Measurements from ENCODE around the gene XPO5. TPM values are rescaled to one million over a fixed set of nuclear protein-coding genes. Genes with fewer than 3 reads are reported as not detected.

The XPO5 gene
- total RNA-seq, 1 donor from 2014 or later, result 13.1 TPM

- ATAC-seq (no peak), DNase-seq (no peak)
- intact Hi-C loops (cut with micrococcal nuclease), result no loop called here
Observed at GRCh38 chr6:43522547-43523261, 53.1 kb downstream of the XPO5 start.

GRCh38 chr6:43521836-43522235 is 54.0 kb downstream of the XPO5 start:
- ATAC-seq, result peak; percentile 60
- intact Hi-C loops (cut with micrococcal nuclease), result no loop called here
- no peak for DNase-seq

- no peak for ATAC-seq
- no peak for DNase-seq
- intact Hi-C loops (cut with micrococcal nuclease), result no loop called here
Observed at GRCh38 chr6:43520097-43520496, 55.7 kb downstream of the XPO5 start.

GRCh38 chr6:43517505-43518357 is 58.1 kb downstream of the XPO5 start:
- DNase-seq (no peak), ATAC-seq (no peak)
- intact Hi-C loops (cut with micrococcal nuclease), result no loop called here

GRCh38 chr6:43516697-43517504 is 58.9 kb downstream of the XPO5 start, which contains the start of the genes POLR1C and YIPF3:
TSS of gene POLR1C (plus strand) at chr6:43517089. CDS start at chr6:43517110, 21 bp downstream.
TSS of gene YIPF3 (minus strand) at chr6:43516926. CDS start at chr6:43516807, 119 bp downstream.
- DNase-seq (peak; percentile 97), ATAC-seq (peak; percentile 93)
- intact Hi-C loops (cut with micrococcal nuclease), result no loop called here

- intact Hi-C loops (cut with micrococcal nuclease), result no loop called here
- no peak for ATAC-seq
- DNase-seq, result no peak
Observed at GRCh38 chr6:43516367-43516696, 59.5 kb downstream of the XPO5 start.

GRCh38 chr6:43515808-43516207 is 60.0 kb downstream of the XPO5 start:
- ATAC-seq, result no peak
- intact Hi-C loops (cut with micrococcal nuclease), result no loop called here
- DNase-seq, result no peak

- peak; percentile 76 for DNase-seq
- intact Hi-C loops (cut with micrococcal nuclease), result no loop called here
- ATAC-seq, result peak; percentile 51
Observed at GRCh38 chr6:43511824-43512415, 63.9 kb downstream of the XPO5 start.

GRCh38 chr6:43510827-43511163 is 65.0 kb downstream of the XPO5 start:
- intact Hi-C loops (cut with micrococcal nuclease), result no loop called here
- peak; percentile 0 for ATAC-seq
- no peak for DNase-seq

GRCh38 chr6:43509984-43510826 is 65.6 kb downstream of the XPO5 start, which contains the start of gene LRRC73:
TSS of gene LRRC73 (minus strand) at chr6:43510346. CDS start at chr6:43509785, 561 bp downstream.
- intact Hi-C loops (cut with micrococcal nuclease), result no loop called here
- peak; percentile 95 for DNase-seq
- ATAC-seq, result peak; percentile 83

- ATAC-seq, result no peak
- intact Hi-C loops (cut with micrococcal nuclease), result no loop called here
- DNase-seq, result no peak
Observed at GRCh38 chr6:43509142-43509983, 66.5 kb downstream of the XPO5 start.

GRCh38 chr6:43508481-43509141 is 67.2 kb downstream of the XPO5 start:
- ATAC-seq, result no peak
- intact Hi-C loops (cut with micrococcal nuclease), result no loop called here
- no peak for DNase-seq

- intact Hi-C loops (cut with micrococcal nuclease), result loop anchor here (2.0 kb wide), 1 partner anchor 52 kb away; the partner anchor contains the start of gene DLK2
- DNase-seq, result peak; percentile 75
- peak; percentile 46 for ATAC-seq
Observed at GRCh38 chr6:43506667-43507471, 69.0 kb downstream of the XPO5 start.

GRCh38 chr6:43506171-43506570 is 69.7 kb downstream of the XPO5 start:
- ATAC-seq, result no peak
- intact Hi-C loops (cut with micrococcal nuclease), result loop anchor here (2.0 kb wide), 1 partner anchor 51 kb away; the partner anchor contains the start of gene DLK2

GRCh38 chr6:43505718-43506117 is 70.1 kb downstream of the XPO5 start:
- no peak for DNase-seq
- intact Hi-C loops (cut with micrococcal nuclease), result loop anchor here (2.0 kb wide), 1 partner anchor 51 kb away; the partner anchor contains the start of gene DLK2
- ATAC-seq, result no peak

More at GRCh38 chr6:43506171-43506570, 69.7 kb downstream of the XPO5 start:
- no peak for DNase-seq
